ENCODE measurements around the gene GPR108. TPM values are rescaled to one million over a fixed set of nuclear protein-coding genes. Genes with fewer than 3 reads are reported as not detected.

GPR108 gene
- total RNA-seq, 6 experiments from 2014 or later, result 22.3 to 53.0 (median 41.3) TPM

GRCh38 chr19:6730941-6731670 is 6.3 kb downstream of the GPR108 start:
- DNase-seq (peak in 2 of 3 donors; percentile 61 to 63), ATAC-seq (peak in 2 of 4 donors; percentile 1 to 14)
- Histone ChIP-seq H3K36me3 (peaks cover 0 to 6% (median 0%) of the 10 kb centered on the region in 4 donors), H3K27ac (no peak overlapping the region), H3K4me1 (peaks cover 0 to 37% (median 16%) of the 10 kb centered on the region in 4 donors), H3K27me3 (no peaks in the 10 kb centered on the region), H3K4me3 (peak overlapping the region in 1 of 3 donors; percentile 11), H3K9me3 (no peaks in the 10 kb centered on the region)
- intact Hi-C loops (cut with DNase I), result loop anchor here in 1 of 2 donors (10.0 kb wide), 1 partner anchor 134 kb away; no protein-coding TSS in a partner anchor
- 71% methylated on average over 11 of the region's 30 CpGs for WGBS (ENCODE audit: insufficient coverage, low coverage, low lambda C conversion rate, missing lambda C conversion rate)
- TF ChIP-seq CTCF (IDR thresholded peaks at IDR 0.05) (no peak), POLR2A (IDR thresholded peaks at IDR 0.05) (no peak)

- H3K27me3 ChIP-seq, result no peaks in the 10 kb centered on the region
- WGBS (ENCODE audit: insufficient coverage, low coverage, low lambda C conversion rate, missing lambda C conversion rate), result 26% methylated on average over 13 of the region's 27 CpGs
- ATAC-seq, result peak; percentile 75 to 94 (median 87)
- no peaks in the 10 kb centered on the region for H3K9me3 ChIP-seq
- DNase-seq, result peak; percentile 98 to 99 (median 99)
- intact Hi-C loops (cut with DNase I), result loop anchor here in 1 of 2 donors (10.0 kb wide), 1 partner anchor 135 kb away; no protein-coding TSS in a partner anchor
- peak; percentile 60 for TF ChIP-seq POLR2A (IDR thresholded peaks at IDR 0.05)
- peak in 1 of 4 donors; percentile 8 for TF ChIP-seq CTCF (IDR thresholded peaks at IDR 0.05)
- H3K4me1 ChIP-seq, result peaks cover 0 to 36% (median 17%) of the 10 kb centered on the region in 4 donors
- peak overlapping the region; percentile 77 to 92 (median 82) for H3K27ac ChIP-seq
- H3K36me3 ChIP-seq, result peaks cover 0 to 4% (median 0%) of the 10 kb centered on the region in 4 donors
- H3K4me3 ChIP-seq, result peak overlapping the region; percentile 22 to 58 (median 58)
Measured at GRCh38 chr19:6730153-6730804, 7.1 kb downstream of the GPR108 start.

- Histone ChIP-seq H3K27ac (peak overlapping the region; percentile 77 to 92 (median 82)), H3K4me1 (peaks cover 0 to 42% (median 16%) of the 10 kb centered on the region in 4 donors), H3K36me3 (no peaks in the 10 kb centered on the region), H3K27me3 (no peaks in the 10 kb centered on the region), H3K9me3 (no peaks in the 10 kb centered on the region), H3K4me3 (peak overlapping the region; percentile 22 to 58 (median 58))
- intact Hi-C loops (cut with DNase I), result loop anchor here in 1 of 2 donors (10.0 kb wide), 1 partner anchor 135 kb away; no protein-coding TSS in a partner anchor
- 21% methylated on average over 13 of the region's 23 CpGs for WGBS (ENCODE audit: insufficient coverage, low coverage, low lambda C conversion rate, missing lambda C conversion rate)
- ATAC-seq, result peak; percentile 34 to 52 (median 42)
- TF ChIP-seq CTCF (IDR thresholded peaks at IDR 0.05) (no peak), POLR2A (IDR thresholded peaks at IDR 0.05) (no peak)
- peak; percentile 76 to 84 (median 78) for DNase-seq
Measured at GRCh38 chr19:6729573-6730152, 7.7 kb downstream of the GPR108 start.

- peaks cover 0 to 55% (median 23%) of the 10 kb centered on the region in 4 donors for H3K4me1 ChIP-seq
- intact Hi-C loops (cut with DNase I), result no loop called here
- whole genome bisulfite sequencing (ENCODE audit: insufficient coverage, low coverage, low lambda C conversion rate, missing lambda C conversion rate), result 30% methylated on average over 8 of the region's 8 CpGs
- H3K27ac ChIP-seq, result peak overlapping the region; percentile 77 to 92 (median 82)
- DNase-seq (no peak), ATAC-seq (no peak)
- H3K27me3 ChIP-seq, result no peaks in the 10 kb centered on the region
- H3K9me3 ChIP-seq, result no peaks in the 10 kb centered on the region
- H3K36me3 ChIP-seq, result no peaks in the 10 kb centered on the region
- no peak overlapping the region for H3K4me3 ChIP-seq
- no peak for TF ChIP-seq CTCF (IDR thresholded peaks at IDR 0.05)
- TF ChIP-seq POLR2A (IDR thresholded peaks at IDR 0.05), result no peak
Measured at GRCh38 chr19:6728346-6728745, 9.0 kb downstream of the GPR108 start.
